HG03039 (cell line): ENCODE results near the gene ITGA3.

Experiments
- ATAC-seq: cut with Tn5 transposase; IDR thresholded peaks from one replicate; pipeline ENCODE4 v1.9.1; 2021; ENCODE audit warnings: mild to moderate bottlenecking, moderate library complexity; ENCODE audit not compliant: unreplicated experiment

ITGA3 gene

GRCh38 chr17:50123649-50124349 is 67.9 kb downstream of the ITGA3 start:
- no peak for ATAC-seq

DNA sequence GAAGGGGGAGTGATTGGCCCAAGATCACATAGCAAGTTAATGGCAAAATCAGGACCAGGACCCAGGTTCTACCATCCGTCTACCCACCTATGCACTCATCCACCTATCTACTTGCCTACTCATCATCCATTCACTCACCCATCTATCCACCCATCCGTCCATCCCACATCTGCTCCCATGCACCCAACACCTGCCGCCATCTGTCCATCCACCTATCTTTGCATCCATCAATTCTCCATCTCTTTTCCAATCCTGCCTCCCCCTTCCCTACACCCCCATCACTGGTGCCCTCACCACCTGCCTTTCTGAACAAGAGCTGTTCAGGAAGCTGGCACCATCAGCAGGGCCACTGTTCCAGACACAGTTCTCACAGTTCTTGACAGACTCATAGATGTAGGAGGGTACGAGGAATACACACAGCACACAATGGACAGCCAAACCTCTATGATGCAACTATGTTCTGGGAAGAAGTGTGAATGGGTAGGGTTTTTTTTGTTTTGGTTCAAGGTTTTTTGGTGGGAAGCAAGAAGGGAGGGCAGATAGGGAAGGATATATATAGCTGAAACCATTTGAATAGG is 69.6 kb downstream of the ITGA3 start:
- ATAC-seq, result no peak

GRCh38 chr17:50127697-50128361 is 71.9 kb downstream of the ITGA3 start:
- no peak for ATAC-seq

GRCh38 chr17:50128441-50129352 is 72.8 kb downstream of the ITGA3 start:
- ATAC-seq, result no peak

DNA sequence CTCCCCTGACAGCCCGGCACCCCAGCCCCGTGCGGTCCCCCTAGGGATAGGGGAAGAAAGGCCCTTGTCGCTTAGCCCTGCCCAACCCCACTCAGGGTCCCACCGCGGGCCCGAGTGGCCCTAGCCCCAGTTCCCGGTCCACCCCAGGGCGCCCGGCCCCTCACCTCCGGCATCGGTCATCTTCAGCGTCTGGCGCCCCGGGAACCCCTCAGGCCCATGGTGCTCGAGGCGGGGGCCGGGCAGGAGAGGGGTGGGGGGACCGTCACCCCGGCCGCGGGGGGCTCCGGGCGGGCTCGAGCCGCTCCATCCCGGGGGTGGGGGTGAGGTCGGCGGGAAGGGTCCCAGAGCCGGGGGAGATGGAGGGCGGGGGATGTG is 73.4 kb downstream of the ITGA3 start:
- no peak for ATAC-seq

DNA sequence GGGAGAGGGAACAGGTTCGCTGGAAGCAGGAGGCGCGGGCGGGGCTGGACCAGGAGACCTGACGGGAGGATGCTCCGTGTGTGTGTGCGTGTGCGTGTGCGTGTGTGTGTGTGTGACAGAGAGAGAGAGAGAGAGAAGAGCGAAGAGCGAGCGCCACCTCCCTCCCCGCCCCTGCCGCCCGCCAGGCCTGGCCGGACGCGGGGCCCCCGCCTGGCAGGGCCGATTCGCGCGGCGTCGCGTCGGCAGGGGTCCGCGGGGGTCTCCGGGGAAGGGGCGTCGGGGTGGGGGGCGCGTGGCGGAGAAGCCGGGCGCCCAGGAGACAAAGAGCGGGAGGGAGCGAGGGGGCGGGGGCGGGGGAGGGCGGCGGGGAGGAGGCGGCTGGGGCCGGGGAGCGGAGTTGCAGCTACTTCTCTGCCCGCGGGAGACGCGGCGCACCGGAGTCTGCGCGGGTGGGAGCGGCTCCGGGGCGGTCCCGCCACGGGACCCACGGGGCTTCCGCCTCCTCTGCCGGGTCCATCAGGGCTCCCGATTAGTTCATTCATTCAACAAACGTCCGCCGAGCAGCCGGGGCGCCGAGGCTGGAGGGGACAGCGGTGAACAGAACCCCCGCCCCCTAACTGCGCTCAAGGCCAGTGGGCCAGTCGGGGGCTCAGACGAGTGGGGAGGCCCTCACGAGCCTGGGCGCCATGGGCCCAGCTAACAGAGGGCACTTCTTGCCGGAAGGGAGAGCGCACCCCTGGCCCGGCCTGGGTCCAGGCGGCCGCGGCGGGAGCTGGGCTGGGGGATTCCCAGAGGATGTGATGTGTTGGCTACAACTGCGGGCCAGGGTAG is 74.0 kb downstream of the ITGA3 start, which contains the start of gene SAMD14:
Gene SAMD14, minus strand, starts transcription at position 433 of the 831 bp plus-strand sequence. CDS start 5,201 bp downstream, outside the sequence.
- ATAC-seq, result no peak

DNA sequence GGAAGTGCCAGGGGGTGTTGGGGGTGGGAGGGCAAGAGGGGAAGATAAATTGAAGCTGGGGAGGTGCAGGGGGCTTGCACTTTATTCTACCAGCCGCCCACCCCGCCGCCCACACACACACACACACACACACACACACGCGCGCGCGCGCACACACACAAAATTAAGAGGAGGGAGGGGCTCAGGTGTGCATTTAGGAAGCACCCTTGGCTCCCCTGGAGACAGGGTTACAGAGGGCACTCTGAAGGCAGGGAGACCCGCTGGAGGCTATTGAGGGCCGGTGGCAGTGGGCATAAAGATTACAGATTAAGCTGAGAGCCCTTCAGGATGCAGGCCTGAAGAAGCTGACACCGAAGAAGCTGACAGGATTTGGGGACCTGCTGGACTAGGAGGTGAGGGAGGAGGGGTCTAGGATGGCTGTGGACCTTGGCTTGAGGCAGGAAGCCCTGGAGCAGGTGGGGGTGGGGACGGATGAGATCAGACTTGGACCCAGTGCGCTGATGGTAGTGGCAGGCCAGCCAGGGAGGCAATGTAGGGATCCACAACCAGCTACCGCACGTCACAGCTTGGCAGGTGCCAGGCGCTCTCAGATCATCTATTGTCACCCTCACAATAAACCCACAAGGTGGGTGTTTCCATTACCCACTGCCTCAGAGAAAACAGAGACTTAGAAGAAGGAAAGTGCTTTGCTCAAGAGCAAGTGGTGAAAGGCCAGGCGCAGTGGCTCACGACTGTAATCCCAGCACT is 74.8 kb downstream of the ITGA3 start:
- no peak for ATAC-seq

GRCh38 chr17:50132104-50132794 is 76.3 kb downstream of the ITGA3 start:
- no peak for ATAC-seq

DNA sequence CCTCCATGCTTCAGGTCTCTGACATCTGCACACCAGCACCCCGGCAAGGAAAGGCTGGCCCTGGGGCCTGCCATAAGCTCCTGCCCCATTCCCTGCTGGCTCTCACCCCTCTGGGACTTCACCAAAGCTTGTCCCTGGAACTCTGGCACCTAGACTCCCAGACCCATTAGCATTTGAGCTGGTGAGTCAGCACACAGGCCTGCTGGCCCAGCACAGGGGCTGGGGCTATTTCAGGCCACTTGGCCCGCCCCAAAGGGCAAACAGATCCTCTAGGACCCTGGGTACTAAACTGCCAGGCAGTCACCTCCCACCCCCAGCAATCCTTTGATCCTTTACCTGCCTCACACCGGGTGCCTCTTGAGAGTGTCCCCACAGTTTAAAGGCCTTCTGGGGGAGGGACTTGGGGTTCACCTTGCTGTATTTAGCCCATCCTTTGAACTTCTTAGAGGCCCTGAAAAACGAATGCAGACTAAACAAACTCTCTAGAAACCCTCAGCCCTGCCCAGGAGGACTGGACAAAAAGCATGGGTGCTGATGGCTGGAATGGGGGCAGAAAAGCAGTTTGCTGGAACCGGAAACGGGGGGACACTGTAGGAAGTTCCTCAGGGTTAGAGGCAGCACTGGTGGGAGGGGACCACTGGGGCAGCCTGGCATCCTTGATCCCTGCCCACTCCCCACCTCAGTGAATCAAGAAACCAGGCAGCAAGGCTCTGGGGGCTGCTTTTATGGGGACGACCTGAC is 77.3 kb downstream of the ITGA3 start:
- ATAC-seq, result no peak

GRCh38 chr17:50133769-50134099 is 77.8 kb downstream of the ITGA3 start:
- no peak for ATAC-seq

GRCh38 chr17:50134206-50135110 is 78.5 kb downstream of the ITGA3 start:
- no peak for ATAC-seq

DNA sequence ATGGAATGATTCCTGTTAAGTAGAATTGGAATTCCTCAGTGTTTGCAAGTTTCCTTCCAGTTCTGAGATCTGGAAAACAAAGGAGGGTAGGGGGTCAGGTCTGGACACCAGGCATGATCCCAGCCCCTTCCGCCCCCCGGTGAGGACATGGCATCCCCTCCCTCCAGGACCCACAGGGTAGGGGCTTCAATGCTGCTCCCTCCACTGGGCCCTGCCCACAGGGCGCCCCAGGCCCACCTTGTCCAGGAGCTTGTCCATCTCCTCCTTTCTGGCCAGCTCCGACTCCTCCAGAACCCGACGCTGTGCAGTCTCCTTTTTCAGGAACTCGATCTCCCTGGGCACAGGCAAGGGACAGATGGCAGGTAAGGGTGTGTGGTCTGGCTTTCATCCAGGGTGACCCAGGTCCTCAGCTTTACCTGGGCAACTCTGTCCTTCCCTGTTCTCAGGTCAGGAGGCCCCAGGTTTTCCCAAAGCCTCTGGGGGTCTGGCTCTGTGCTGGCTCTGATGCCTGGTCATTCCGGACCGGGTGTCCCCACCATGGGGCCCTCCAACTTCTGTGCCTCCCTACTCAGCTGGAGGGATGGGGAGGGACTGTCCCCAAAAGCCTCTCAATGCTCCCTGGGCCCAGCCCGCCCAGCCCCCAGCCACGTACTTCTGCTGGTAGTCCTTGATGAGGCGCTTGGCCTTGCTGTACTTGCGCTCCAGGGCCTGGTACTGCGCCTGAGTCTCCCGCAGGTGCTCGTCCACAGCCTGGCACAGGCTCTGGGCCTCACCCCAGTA is 79.6 kb downstream of the ITGA3 start:
- ATAC-seq, result no peak

DNA sequence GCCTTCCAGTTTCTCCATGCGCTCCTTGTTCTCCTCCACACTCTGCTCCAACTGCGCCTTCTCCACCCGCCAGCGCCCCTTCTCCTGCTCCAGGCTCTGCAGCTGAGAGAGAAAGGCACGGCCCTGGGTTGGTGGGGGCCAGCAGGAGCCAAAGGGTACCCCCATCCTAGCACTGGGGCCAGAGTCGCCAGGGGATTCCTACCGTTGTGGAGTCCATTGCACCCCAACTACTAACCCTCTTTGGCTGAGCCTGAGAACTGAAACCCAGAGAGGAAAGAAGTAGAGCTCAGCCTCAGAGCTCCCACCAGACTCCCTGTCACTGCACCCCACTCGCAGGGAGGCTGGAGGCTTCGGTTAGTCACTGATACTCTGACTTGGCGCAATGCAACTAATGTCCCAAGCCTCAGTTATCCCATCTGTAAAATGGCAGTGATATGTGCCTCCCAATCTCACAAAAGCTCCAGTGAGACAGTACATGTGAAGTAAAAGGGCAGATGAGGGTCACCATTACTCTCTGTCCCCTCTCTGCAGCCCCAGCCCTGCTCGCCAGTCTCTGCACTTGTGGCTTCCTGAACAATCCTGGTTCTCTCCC is 80.3 kb downstream of the ITGA3 start:
- no peak for ATAC-seq

DNA sequence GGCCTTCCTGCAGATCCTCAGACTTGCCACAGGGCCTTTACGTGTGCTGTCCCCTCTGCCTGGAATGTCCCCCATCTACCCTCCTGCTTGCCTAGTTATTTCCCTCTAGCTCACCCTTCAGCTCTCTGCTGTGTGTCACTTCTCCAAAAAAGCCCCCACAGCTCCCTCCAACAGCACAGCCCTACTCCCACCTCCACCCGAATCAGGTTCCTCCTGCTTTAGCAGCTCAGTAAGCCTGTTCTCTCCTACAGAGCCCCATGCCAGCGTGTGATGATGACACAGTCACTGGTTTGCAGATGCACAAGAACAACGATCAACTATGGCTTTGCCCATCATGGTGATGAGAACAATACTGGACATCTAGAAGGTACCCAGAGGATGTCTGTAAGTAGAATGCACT is 81.1 kb downstream of the ITGA3 start:
- no peak for ATAC-seq

- no peak for ATAC-seq
Observed at GRCh38 chr17:50139185-50139783, 83.4 kb downstream of the ITGA3 start.
